DND-41 (cell line): ENCODE results near the gene C2CD3.

ENCODE experiments used
- EZH2 ChIP-seq: IDR thresholded peaks from 3 replicates; pipeline ENCODE4 v1.6.1; 2012; ENCODE audit warnings: borderline replicate concordance, low read depth, mild to moderate bottlenecking, moderate library complexity, low read length, inconsistent platforms; ENCODE audit not compliant: severe bottlenecking
- TF ChIP-seq, protein P1 (sequence below): IDR thresholded peaks from 2 replicates; pipeline ENCODE4 v1.5.1; 2012; ENCODE audit warnings: borderline replicate concordance, low read length, moderate library complexity, mild to moderate bottlenecking; ENCODE audit not compliant: poor library complexity, severe bottlenecking; ENCODE audit errors: extremely low read depth

DNA sequence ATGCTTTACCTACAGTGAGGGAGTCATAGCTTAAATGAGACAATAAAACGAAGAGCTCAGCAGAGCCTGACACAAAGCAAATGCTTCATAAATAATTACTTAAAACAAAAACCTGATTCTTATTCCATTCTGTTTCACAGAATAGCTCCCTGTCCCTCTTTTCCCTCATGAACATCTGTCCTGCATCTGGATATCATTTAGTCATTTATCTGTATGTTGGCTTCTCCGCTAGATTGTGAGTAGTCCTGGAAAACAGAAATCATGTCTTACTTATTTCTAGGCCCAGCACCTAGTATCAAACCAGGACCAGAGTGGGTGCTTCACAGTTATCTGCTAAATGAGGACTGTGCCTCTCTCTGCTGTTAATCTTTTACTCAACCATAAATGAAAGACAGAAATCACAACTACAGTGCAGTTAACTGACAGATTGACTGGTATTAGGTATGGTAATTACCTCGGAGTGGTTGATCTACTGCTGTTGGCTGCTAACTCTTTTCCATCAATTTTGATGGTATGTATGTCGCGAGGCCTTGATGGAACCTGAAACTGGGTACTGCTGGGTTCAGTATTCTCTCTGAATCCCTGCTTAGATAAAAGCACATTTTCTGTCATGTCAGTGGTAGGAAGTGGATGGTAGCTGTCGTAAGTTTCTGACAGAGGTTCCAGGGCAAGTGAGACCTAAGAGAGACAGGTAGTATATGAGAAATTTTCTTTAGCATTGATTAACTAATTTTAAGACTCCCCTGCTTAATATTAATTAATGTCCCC lies 31.5 kb downstream of the C2CD3 start:
- TF ChIP-seq, protein P1, sequence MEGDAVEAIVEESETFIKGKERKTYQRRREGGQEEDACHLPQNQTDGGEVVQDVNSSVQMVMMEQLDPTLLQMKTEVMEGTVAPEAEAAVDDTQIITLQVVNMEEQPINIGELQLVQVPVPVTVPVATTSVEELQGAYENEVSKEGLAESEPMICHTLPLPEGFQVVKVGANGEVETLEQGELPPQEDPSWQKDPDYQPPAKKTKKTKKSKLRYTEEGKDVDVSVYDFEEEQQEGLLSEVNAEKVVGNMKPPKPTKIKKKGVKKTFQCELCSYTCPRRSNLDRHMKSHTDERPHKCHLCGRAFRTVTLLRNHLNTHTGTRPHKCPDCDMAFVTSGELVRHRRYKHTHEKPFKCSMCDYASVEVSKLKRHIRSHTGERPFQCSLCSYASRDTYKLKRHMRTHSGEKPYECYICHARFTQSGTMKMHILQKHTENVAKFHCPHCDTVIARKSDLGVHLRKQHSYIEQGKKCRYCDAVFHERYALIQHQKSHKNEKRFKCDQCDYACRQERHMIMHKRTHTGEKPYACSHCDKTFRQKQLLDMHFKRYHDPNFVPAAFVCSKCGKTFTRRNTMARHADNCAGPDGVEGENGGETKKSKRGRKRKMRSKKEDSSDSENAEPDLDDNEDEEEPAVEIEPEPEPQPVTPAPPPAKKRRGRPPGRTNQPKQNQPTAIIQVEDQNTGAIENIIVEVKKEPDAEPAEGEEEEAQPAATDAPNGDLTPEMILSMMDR = no peak
- TF ChIP-seq EZH2 = no peak
